Fibroblast of peridontal ligament (primary cell): ENCODE data around the gene KHK.
A peak's percentile ranks its signal among the peaks of the same experiment; 100 is the strongest.

Experiments used
- DNase-seq: peaks from one replicate; pipeline ENCODE4 v3.0.0-alpha.2; 2010; ENCODE audit errors: extremely low read depth

The KHK gene

DNA sequence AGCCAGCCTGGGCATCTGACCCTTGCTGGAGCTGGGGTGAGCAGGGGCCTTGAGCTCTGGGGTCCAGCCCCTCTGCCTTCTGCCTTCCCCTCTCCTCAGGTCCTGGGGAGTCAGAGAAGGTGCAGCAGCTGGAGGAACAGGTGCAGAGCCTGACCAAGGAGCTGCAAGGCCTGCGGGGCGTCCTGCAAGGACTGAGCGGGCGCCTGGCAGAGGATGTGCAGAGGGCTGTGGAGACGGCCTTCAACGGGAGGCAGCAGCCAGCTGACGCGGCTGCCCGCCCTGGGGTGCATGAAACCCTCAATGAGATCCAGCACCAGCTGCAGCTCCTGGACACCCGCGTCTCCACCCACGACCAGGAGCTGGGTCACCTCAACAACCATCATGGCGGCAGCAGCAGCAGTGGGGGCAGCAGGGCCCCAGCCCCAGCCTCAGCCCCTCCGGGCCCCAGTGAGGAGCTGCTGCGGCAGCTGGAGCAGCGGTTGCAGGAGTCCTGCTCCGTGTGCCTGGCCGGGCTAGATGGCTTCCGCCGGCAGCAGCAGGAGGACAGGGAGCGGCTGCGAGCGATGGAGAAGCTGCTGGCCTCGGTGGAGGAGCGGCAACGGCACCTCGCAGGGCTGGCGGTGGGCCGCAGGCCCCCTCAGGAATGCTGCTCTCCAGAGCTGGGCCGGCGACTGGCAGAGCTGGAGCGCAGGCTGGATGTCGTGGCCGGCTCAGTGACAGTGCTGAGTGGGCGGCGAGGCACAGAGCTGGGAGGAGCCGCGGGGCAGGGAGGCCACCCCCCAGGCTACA is 4.4 kb upstream of the KHK start:
- no peak for DNase-seq

DNA sequence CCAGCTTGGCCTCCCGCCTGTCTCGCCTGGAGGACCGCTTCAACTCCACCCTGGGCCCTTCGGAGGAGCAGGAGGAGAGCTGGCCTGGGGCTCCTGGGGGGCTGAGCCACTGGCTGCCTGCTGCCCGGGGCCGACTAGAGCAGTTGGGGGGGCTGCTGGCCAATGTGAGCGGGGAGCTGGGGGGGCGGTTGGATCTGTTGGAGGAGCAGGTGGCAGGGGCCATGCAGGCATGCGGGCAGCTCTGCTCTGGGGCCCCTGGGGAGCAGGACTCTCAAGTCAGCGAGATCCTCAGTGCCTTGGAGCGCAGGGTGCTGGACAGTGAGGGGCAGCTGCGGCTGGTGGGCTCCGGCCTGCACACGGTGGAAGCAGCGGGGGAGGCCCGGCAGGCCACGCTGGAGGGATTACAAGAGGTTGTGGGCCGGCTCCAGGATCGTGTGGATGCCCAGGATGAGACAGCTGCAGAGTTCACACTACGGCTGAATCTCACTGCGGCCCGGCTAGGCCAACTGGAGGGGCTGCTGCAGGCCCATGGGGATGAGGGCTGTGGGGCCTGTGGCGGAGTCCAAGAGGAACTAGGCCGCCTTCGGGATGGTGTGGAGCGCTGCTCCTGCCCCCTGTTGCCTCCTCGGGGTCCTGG is 3.7 kb upstream of the KHK start:
- DNase-seq = no peak

GRCh38 chr2:27083410-27084296 is 2.9 kb upstream of the KHK start:
- DNase-seq = no peak

GRCh38 chr2:27084297-27085061 is 2.1 kb upstream of the KHK start:
- no peak for DNase-seq

DNA sequence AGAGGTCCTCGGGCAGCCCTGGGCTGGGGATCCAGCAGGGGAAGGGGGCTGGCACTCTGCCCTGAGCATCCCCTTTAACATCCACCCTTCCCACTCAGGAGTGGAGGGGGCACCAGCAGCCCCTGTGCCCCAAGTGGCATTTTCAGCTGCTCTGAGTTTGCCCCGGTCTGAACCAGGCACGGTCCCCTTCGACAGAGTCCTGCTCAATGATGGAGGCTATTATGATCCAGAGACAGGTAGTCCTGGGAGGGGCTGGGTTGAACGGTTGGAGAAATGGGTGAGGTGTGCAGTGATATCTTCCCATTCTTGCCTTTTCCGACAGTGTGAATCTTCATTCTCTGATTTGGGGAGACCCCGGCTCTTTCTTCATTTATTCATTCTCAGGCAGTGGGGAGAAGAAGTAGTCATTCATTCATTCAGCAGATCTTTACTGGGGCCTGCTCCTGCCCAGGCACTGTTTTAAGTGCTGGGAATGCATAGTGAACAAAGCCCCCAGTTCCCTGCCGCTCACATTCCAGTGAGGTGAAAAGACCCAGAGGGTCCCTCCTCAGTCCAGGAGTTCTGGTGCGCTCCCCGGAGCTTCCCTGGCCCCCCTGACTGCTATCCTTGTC is 1.4 kb upstream of the KHK start:
- no peak for DNase-seq

- peak; percentile 54 for DNase-seq
Measured at GRCh38 chr2:27085673-27086089, 891 bp upstream of the KHK start.

DNA sequence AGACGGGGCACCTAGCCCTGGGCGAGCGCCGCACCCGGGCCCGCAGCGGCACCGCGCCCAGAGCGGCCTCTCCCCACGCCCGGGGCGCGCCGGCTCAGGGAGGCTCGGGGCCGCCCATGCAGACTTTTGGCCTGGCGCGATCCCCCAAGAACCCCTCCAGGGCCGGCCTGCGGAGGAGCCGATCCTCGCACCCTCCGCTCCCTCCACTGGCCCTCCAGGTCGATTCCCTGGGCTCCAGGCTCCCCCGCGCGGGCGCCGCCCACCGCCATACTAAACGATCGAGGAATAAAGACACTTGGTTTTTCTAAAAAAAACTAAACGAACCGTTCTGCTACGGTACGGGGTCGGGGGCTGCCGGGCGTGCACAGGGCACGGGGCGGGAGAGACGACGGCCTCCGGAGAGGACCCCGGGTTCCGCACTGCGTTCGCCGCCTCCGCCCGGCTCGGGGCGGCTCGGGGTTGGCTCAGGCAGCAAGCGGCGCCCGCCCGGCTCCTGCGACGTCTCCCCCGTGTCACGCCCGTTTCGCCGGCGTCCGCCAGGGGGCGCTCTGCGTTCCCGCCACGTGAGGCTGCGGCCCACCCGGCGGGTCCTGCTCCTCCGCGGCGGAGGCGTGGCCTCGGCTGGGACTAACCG is 365 bp upstream of the KHK start:
- DNase-seq = peak; percentile 82

DNA sequence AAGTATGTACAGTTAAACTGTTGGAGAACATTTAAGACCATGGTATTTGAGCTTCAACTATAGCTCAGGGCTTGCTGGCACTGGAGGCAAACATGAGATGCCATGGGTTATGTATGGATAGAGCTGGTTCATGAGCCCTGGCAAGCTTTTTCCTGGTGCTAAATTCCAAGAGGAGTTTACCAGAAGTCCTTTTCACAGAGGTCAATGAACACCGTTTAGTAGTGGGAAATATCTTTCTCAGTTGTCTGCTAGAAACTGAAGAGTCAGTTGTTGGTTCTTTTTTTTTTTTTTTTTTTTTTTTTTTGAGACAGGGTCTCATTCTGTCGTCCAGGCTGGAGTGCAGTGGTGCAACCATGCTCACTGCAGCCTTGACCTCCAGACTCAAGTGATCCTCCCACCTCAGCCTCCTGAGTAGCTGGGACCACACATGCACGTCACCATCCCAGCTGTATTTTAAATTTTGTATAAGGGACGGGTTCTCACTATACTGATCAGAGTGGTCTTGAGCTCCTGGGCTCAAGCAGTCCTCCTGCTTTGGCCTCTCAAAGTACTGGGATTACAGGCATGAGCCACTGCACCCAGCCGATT is 1.3 kb downstream of the KHK start:
- DNase-seq = no peak

DNA sequence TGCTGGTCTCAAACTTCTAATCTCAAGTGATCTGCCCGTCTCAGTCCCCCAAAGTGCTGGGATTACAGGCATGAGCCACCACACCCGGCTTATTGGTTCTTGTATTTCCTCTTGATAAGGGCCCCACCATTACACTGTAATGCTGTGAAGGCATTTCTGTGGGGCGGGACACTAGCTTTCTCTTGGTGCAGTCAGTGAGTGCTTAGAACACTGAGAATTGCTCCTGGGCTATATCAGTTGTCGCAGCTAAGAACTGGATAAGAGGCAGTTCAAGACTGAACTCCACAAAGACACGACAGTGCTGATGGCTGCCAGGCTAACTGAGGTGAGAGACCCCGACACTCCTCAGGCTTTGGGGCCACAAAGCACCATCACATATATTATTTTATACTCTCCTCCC is 2.1 kb downstream of the KHK start:
- DNase-seq = no peak

GRCh38 chr2:27089111-27089954 is 2.8 kb downstream of the KHK start:
- DNase-seq = no peak

DNA sequence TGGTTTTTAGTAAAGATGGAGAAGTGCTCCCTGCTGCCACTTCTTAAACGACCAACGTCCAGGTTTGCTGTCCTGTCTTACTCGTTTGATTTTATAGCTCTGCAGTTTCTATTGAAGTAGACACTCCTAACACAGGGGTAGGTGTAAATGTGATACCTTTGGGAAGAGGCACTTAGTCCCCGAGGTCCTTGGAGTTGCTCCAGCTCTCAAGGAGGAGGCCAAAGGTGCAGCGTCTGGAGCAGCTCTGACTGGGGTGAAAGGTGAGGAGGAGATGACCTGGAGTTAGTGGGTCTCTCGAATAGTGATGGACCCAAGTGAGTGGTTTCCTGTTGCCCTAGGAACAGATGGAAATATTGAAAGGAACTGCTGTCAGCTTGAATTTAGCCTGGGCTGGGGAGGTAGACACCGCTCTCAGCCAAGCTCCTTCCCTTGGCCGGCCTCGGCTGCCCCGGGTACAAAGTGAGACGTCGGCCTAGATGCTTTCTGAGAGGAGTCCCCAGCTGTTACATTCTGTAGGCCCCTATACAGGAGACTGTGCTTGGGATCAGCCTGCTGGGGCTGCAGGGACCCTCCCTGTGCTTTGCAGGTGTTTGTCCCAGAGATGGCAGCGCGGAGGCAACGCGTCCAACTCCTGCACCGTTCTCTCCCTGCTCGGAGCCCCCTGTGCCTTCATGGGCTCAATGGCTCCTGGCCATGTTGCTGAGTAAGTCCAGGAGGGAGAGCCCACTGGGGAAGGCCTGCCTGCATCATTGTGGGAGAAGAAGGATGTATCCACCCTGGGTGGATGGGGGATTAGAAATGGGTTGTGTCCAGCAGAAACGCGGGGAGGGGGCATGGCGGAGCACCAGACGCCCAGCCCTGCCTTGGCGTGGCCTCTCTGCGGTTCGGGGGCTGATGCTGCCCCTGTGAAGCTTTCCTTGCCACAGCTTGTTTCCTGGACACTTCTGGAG is 5.4 kb downstream of the KHK start:
- no peak for DNase-seq

DNA sequence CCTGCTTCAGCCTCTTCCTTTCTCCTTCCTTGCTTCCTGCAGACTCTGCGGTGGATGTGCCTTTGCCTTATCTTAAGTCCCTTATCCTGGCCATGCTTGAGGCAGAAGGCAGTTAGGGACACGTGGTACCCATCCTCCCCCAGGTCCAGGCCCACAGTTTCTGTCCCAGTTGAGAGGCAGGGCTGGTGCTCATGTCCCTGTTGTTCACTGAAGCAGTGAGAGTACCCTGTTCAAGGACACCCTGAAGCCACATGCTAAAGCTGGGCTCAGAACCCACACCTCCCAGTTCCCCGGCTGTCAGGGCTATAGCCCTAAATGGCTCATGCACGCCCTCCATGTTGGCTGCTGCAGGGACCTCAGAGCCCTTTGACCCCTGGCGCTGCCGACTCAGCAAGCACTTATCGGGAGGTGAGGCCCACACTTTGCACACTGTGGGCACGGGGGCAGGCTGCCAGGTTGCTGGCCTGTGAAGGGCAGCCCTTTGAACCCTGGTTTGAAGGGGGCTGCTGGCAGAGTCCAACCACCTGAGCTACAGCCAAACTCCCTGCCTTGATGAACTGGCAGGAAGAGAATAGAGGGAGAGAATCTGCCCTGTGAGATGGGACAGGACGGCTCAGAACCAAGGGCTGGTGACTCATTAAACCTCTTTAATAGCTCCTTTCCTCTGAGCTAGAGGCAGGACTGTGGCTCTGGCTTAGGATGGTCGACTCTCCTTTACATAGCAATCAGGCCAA is 6.3 kb downstream of the KHK start:
- DNase-seq = no peak

DNA sequence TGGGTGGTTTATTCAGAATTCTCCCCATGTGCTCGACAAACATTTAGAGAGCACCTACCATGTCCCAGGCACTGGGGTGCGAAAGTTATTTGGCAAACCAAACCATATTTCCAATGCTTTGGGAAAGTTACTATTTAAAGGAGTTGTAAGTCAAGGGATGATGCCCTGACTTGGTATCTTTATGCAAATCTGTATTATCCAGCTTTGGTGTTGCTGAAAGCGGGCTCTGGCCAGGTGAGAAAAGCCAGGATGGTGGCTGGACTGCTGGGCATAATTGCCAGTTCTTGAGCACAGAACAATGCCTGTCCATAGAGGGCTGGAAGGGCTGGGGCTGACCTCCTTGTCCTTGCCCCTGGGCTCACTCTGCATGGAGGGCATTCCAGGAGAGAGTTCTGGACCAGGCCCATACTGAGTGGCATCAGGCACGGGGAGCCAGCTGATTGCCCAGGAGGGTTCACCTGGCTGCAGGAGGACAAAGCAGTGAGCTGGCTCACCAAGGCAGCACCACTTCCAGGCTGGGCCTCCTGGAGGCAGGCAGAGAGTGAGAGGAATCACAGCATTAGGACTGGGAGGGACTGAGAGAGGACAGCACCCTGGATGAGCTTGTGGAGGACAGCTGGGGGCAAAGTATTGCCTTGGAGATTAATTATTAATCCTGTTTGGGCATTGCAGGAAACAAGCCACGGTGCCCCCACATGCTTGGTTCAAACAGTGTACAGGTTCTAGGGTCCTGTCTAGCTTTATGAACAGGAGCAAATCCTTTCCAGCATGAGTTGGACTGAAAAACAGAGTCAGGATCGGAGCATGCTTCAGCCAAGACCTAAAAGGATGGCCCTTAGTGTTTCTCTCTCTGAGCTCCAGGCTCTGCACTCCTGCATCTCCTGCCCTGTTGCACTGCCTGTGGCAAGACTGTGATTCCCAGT is 7.1 kb downstream of the KHK start:
- DNase-seq = no peak

DNA sequence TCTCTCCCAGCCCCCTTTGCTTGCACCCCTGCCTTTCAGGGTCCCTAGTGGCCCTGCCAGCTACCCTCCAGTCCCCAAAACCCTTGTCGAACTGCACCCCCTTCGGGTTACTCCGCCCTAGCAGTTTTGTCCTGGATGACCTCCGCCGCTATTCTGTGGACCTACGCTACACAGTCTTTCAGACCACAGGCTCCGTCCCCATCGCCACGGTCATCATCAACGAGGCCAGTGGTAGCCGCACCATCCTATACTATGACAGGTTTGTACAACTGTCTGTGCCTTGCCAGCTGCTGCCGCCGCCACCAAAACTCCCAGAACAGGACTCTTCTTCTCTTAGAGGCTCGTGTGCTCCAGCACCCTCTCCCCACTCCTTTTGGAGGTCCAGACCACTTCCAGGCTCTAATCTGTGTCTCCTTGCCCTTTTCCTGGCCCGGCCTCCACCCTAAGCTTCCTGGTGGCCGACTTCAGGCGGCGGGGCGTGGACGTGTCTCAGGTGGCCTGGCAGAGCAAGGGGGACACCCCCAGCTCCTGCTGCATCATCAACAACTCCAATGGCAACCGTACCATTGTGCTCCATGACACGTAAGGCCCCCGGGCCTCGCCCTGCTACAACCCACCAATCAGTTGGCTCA is 7.9 kb downstream of the KHK start:
- no peak for DNase-seq

- DNase-seq = no peak
Measured at GRCh38 chr2:27095427-27095744, 8.8 kb downstream of the KHK start.
